K562 (cell line): ENCODE data around the gene HINT2. TPM values are rescaled to one million over a fixed set of nuclear protein-coding genes. Genes with fewer than 3 reads are reported as not detected.
A peak's percentile ranks its signal among the peaks of the same experiment; 100 is the strongest.

Source experiments
- BHLHE40 ChIP-seq: IDR thresholded peaks from 2 replicates; pipeline ENCODE4 v1.6.1; 2011; ENCODE audit warnings: low read length, improper control_type of control experiment
- CXXC5 ChIP-seq: fragments of 250-450 bp; sonication (Bioruptor Pico); IDR thresholded peaks from 2 replicates; pipeline ENCODE4 v1.8.0; 2022; ENCODE audit warnings: inconsistent platforms, mild to moderate bottlenecking, moderate library complexity
- E2F8 ChIP-seq: fragments of 450-650 bp; IDR thresholded peaks from 2 replicates; pipeline ENCODE4 v1.7.1; 2018; ENCODE audit warnings: mild to moderate bottlenecking, low read depth; ENCODE audit not compliant: partially characterized antibody
- HNRNPH1 ChIP-seq: fragments of 200-400 bp; formaldehyde crosslinking; optimal IDR thresholded peaks from 2 replicates; pipeline ENCODE3; 2017; ENCODE audit warnings: low read depth, mild to moderate bottlenecking, low read length, moderate library complexity
- IRF9 ChIP-seq: fragments of 450-650 bp; IDR thresholded peaks from 2 replicates; pipeline ENCODE4 v1.6.1; 2016; ENCODE audit warnings: missing biosample characterization, missing genetic modification characterization
- KDM2B ChIP-seq: fragments of 250-450 bp; sonication (Bioruptor Pico); IDR thresholded peaks from 2 replicates; pipeline ENCODE4 v1.8.0; 2021; ENCODE audit warnings: mild to moderate bottlenecking, moderate library complexity
- KDM5B ChIP-seq: fragments of 200-600 bp; sonication (generic); IDR thresholded peaks from 2 replicates; pipeline ENCODE4 v1.6.1; 2012; ENCODE audit warnings: low read depth, mild to moderate bottlenecking, moderate library complexity, low read length, control low read depth, inconsistent platforms; ENCODE audit not compliant: insufficient replicate concordance
- RBFOX2 ChIP-seq: fragments of 200-400 bp; formaldehyde crosslinking; IDR thresholded peaks from 2 replicates; pipeline ENCODE4 v1.6.1; 2017; ENCODE audit warnings: low read depth, mild to moderate bottlenecking, low read length, moderate library complexity
- THRAP3 ChIP-seq: fragments of 450-650 bp; IDR thresholded peaks from 2 replicates; pipeline ENCODE4 v1.6.1; 2016; ENCODE audit warnings: mild to moderate bottlenecking, inconsistent platforms, borderline replicate concordance
- TRIM24 ChIP-seq, 2 experiments: fragments of 450-650 bp; IDR thresholded peaks; 2 replicates each; pipeline ENCODE4 v1.6.1; 2016
- TSHZ1 ChIP-seq: fragments of 250-450 bp; sonication (Bioruptor Pico); IDR thresholded peaks from 2 replicates; pipeline ENCODE4 v1.4.0; 2020; ENCODE audit warnings: mild to moderate bottlenecking, moderate library complexity
- U2AF2 ChIP-seq: fragments of 200-400 bp; formaldehyde crosslinking; optimal IDR thresholded peaks from 2 replicates; pipeline ENCODE3; 2017; ENCODE audit warnings: low read depth, mild to moderate bottlenecking, low read length
- ZBTB11 ChIP-seq, 3 experiments: fragments of 200-800 bp in 1 of 3; fragments of 250-450 bp in 1 of 3; fragments of 450-650 bp in 1 of 3; sonication (Bioruptor Pico) in 1 of 3; sonication (Bioruptor generic) in 1 of 3; formaldehyde crosslinking in 1 of 3; IDR thresholded peaks; 2 replicates each; pipeline versions ENCODE4 v1.6.1 to v1.8.0; 2016 to 2022; ENCODE audit warnings: mild to moderate bottlenecking in 2 of 3, missing genetic modification characterization in 2 of 3, missing compliant biosample characterization in 1 of 3, moderate library complexity in 1 of 3
- ZC3H8 ChIP-seq: fragments of 450-650 bp; IDR thresholded peaks from 2 replicates; pipeline ENCODE4 v1.6.1; 2017
- ZNF511 ChIP-seq: sonication (generic); formaldehyde crosslinking; IDR thresholded peaks from 2 replicates; pipeline ENCODE4 v1.8.0; 2022; ENCODE audit warnings: mild to moderate bottlenecking, missing genetic modification reagents
- polyA plus RNA-seq, 8 experiments: library from polyadenylated mRNA; depleted of rRNA in 4 of 8; stranded (reverse) in 5 of 8; unstranded in 3 of 8; fragments of >200 nt; fragmentation: Nextera tagmentation in 2 of 8; fragmentation: Illumina TruSeq in 1 of 8; extraction: Ambion mirVana in 2 of 8; extraction: Trizol in 1 of 8; gene quantifications; 2 replicates each; pipeline versions ENCODE4 v1.2.1 to v1.2.3, GENCODE V29; 2011 to 2014; ENCODE audit warnings: inconsistent platforms in 1 of 8, missing spikeins in 1 of 8
- total RNA-seq, 7 experiments: library from RNA; depleted of rRNA in 6 of 7; stranded (reverse); fragments of >200 nt in 6 of 7; fragmentation: Illumina TruSeq in 2 of 7; extraction: Trizol in 2 of 7; gene quantifications; 2 replicates each; pipeline versions ENCODE4 v1.2.1 to v1.2.3, GENCODE V29; 2011 to 2021; ENCODE audit warnings: low replicate concordance in 1 of 7

Gene HINT2
- total and polyA plus RNA-seq, 9 of the 15 experiments (the other 6 are each of a cell fraction or from before 2014, with no cell fraction given) = 5.6 to 44.1 (median 27.9) TPM

DNA sequence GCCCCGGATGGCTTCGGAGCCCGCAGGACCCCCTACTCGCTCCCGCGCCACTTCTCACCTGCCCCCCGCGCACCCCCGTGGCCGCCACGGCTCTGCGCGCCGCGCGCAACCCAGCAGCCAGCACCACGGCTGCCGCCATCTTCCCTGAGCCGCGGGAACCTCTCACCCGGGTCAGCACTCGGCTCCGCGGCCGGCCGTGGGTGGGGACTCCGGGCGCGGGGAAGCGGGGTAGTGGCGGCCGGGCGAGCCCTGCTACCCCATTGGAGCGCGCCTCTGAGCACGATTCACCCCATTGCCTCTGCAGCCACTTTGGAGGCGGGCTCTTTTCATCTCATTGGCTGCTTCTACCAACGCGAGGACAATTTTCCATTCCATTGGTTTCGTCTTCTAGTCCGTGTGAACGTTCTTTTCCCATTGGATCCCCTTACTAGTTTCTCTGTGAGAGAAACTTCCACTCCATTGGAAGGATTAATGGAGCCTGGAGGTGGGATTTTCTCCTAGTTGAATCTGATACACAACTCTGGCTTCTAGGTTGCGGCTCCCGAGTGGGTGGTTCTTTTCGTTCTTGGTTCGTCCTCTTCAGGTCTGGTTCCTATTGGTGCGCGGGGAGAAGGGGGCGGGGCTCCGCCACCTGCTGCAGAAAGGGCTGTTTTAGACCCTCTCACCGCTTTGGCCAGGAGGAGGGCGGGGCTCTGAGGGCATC is at the start of gene HINT2 (continued):
- TF ChIP-seq TSHZ1 (no peak), ZC3H8 (no peak), THRAP3 (no peak), BHLHE40 (0 out of 2 replicates have a peak, but pooled peaks have one; percentile 59), CXXC5 (peak; percentile 66), TRIM24 (IDR thresholded peaks at IDR 0.05) (no peak), KDM5B (peak; percentile 77), ZBTB11 (CRISPR knock-in tag; IDR thresholded peaks at IDR 0.05) (peak in 1 of 3 experiments; percentile 69; a peak in 2 of 6 replicates), HNRNPH1 (no peak), IRF9 (tag) (no peak), KDM2B (CRISPR knock-in tag) (0 out of 2 replicates have a peak, but pooled peaks have one; percentile 43), E2F8 (no peak), U2AF2 (no peak), RBFOX2 (peak; percentile 98), ZNF511 (0 out of 2 replicates have a peak, but pooled peaks have one; percentile 8)
